ENCODE measurements around the gene TMPRSS3.

The TMPRSS3 gene

DNA sequence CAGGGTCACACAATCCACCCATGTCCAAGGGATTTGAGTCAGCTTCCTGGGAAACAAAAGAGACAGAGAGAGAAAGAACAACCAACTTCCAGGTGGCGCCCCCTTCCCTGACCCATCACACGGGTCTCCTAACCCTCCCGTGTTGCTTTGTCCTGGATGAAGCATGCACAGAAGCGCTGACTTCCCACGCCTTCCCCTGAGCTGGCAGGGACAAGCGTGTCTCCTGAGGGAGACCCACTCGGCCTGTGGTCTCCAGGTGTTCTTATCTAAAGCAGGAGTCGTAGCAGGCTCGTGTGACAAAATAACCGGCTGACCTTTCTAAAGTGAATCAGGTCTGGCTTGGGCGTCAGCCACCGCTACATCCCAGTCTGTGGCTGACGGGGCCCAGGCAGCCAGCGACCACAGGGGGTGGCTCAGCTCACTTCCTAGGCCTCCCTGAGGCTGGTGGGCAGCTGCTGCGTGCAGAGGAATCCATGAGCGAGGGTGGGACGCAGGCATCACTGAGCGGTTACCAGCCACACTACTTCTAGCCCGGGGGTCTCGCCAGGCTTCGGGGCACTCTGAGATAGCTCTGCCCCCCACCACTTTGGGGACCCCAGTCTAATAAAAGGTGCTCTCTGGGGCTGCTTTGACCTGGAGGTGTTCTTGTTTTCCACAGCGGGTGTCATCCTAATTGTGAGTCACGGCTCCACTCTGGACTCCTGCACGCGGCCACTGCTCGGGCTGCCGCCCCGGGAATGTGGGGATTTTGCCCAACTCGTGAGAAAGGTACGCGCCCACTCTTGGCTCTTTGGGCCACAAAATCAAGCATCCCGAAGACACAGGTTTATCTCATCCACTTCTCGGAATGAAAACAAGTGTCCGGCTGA lies 48.3 kb upstream of the TMPRSS3 start:
- no peaks in the 10 kb centered on the region; the same call in 1 of the 2 replicates for H3K36me3 ChIP-seq (ENCODE audit: insufficient read depth, low read length)
- no peak overlapping the region for H3K4me3 ChIP-seq (ENCODE audit: low read length, poor library complexity, severe bottlenecking)
- TF ChIP-seq EZH2phosphoT487 (IDR thresholded peaks at IDR 0.05; ENCODE audit: borderline replicate concordance): no peak
- TF ChIP-seq, protein P1, sequence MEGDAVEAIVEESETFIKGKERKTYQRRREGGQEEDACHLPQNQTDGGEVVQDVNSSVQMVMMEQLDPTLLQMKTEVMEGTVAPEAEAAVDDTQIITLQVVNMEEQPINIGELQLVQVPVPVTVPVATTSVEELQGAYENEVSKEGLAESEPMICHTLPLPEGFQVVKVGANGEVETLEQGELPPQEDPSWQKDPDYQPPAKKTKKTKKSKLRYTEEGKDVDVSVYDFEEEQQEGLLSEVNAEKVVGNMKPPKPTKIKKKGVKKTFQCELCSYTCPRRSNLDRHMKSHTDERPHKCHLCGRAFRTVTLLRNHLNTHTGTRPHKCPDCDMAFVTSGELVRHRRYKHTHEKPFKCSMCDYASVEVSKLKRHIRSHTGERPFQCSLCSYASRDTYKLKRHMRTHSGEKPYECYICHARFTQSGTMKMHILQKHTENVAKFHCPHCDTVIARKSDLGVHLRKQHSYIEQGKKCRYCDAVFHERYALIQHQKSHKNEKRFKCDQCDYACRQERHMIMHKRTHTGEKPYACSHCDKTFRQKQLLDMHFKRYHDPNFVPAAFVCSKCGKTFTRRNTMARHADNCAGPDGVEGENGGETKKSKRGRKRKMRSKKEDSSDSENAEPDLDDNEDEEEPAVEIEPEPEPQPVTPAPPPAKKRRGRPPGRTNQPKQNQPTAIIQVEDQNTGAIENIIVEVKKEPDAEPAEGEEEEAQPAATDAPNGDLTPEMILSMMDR (conservative IDR thresholded peaks at IDR 0.05; ENCODE audit: low read length): no peak
- no peaks in the 10 kb centered on the region for H3K9me2 ChIP-seq (replicated peaks; ENCODE audit: low read depth, low read length)
- no peak overlapping the region for H3K9ac ChIP-seq (ENCODE audit: low read depth, low read length, poor library complexity, severe bottlenecking)
- no peak overlapping the region for H3K4me2 ChIP-seq (ENCODE audit: low read depth, low read length, poor library complexity, severe bottlenecking)
- H3F3A ChIP-seq (ENCODE audit: low read depth): no peaks in the 10 kb centered on the region
- no peaks in the 10 kb centered on the region for H3K9me3 ChIP-seq (ENCODE audit: insufficient read depth, low read depth, low read length)
- no peak overlapping the region for H2AFZ ChIP-seq (ENCODE audit: low read length)
- H3K4me1 ChIP-seq (ENCODE audit: insufficient read depth, low read length, poor library complexity, severe bottlenecking): peaks cover 20% of the 10 kb centered on the region
- H3K79me2 ChIP-seq (ENCODE audit: insufficient read depth, low read length): no peaks in the 10 kb centered on the region
- H3K27me3 ChIP-seq (ENCODE audit: insufficient read depth, low read length, poor library complexity, severe bottlenecking): no peaks in the 10 kb centered on the region
- no peaks in the 10 kb centered on the region for H4K20me1 ChIP-seq (ENCODE audit: insufficient read depth, low read length, poor library complexity, severe bottlenecking)

- H3K36me3 ChIP-seq (ENCODE audit: insufficient read depth, low read length): no peaks in the 10 kb centered on the region; the same call in 1 of the 2 replicates
- no peaks in the 10 kb centered on the region for H3K27me3 ChIP-seq (ENCODE audit: insufficient read depth, low read length, poor library complexity, severe bottlenecking)
Observed at GRCh38 chr21:42443181-42443785, 47.4 kb upstream of the TMPRSS3 start.

GRCh38 chr21:42441963-42442362 lies 46.1 kb upstream of the TMPRSS3 start:
- Histone ChIP-seq H3K4me1 (ENCODE audit: insufficient read depth, low read length, poor library complexity, severe bottlenecking) (peaks cover 10% of the 10 kb centered on the region), H2AFZ (ENCODE audit: low read length) (no peak overlapping the region), H3K36me3 (ENCODE audit: insufficient read depth, low read length) (peaks cover 5% of the 10 kb centered on the region; the same call in 1 of the 2 replicates), H3K9me3 (ENCODE audit: insufficient read depth, low read depth, low read length) (no peaks in the 10 kb centered on the region), H3K27me3 (ENCODE audit: insufficient read depth, low read length, poor library complexity, severe bottlenecking) (no peaks in the 10 kb centered on the region), H4K20me1 (ENCODE audit: insufficient read depth, low read length, poor library complexity, severe bottlenecking) (no peaks in the 10 kb centered on the region), H3K9me2 (replicated peaks; ENCODE audit: low read depth, low read length) (no peaks in the 10 kb centered on the region), H3K4me3 (ENCODE audit: low read length, poor library complexity, severe bottlenecking) (no peak overlapping the region), H3K4me2 (ENCODE audit: low read depth, low read length, poor library complexity, severe bottlenecking) (no peak overlapping the region), H3K79me2 (ENCODE audit: insufficient read depth, low read length) (no peaks in the 10 kb centered on the region), H3F3A (ENCODE audit: low read depth) (no peaks in the 10 kb centered on the region), H3K9ac (ENCODE audit: low read depth, low read length, poor library complexity, severe bottlenecking) (no peak overlapping the region)
- no peak for TF ChIP-seq EZH2phosphoT487 (IDR thresholded peaks at IDR 0.05; ENCODE audit: borderline replicate concordance)
- TF ChIP-seq, protein P1 (conservative IDR thresholded peaks at IDR 0.05; ENCODE audit: low read length): no peak

More at GRCh38 chr21:42443181-42443785, 47.4 kb upstream of the TMPRSS3 start:
- H3K4me1 ChIP-seq (ENCODE audit: insufficient read depth, low read length, poor library complexity, severe bottlenecking): peaks cover 12% of the 10 kb centered on the region
- H3F3A ChIP-seq (ENCODE audit: low read depth): no peaks in the 10 kb centered on the region
- no peak overlapping the region for H3K4me2 ChIP-seq (ENCODE audit: low read depth, low read length, poor library complexity, severe bottlenecking)
- no peak overlapping the region for H3K9ac ChIP-seq (ENCODE audit: low read depth, low read length, poor library complexity, severe bottlenecking)
- H3K4me3 ChIP-seq (ENCODE audit: low read length, poor library complexity, severe bottlenecking): no peak overlapping the region
- TF ChIP-seq EZH2phosphoT487 (IDR thresholded peaks at IDR 0.05; ENCODE audit: borderline replicate concordance): no peak
- TF ChIP-seq, protein P1 (conservative IDR thresholded peaks at IDR 0.05; ENCODE audit: low read length): no peak
- H4K20me1 ChIP-seq (ENCODE audit: insufficient read depth, low read length, poor library complexity, severe bottlenecking): no peaks in the 10 kb centered on the region
- no peaks in the 10 kb centered on the region for H3K9me3 ChIP-seq (ENCODE audit: insufficient read depth, low read depth, low read length)
- no peak overlapping the region for H2AFZ ChIP-seq (ENCODE audit: low read length)
- H3K79me2 ChIP-seq (ENCODE audit: insufficient read depth, low read length): no peaks in the 10 kb centered on the region
- H3K9me2 ChIP-seq (replicated peaks; ENCODE audit: low read depth, low read length): no peaks in the 10 kb centered on the region
